Right kidney (tissue), 1 donor: ENCODE results near the gene ST6GALNAC3.
"Not testable (repeated sequence)": the region's sequence is repeated elsewhere in the genome, so short reads cannot be mapped to it uniquely, and the experiment has no call there.

Source experiments
- DNase-seq: peaks from one replicate; pipeline ENCODE4 v3.0.0-alpha.2; 2016

ST6GALNAC3 gene

GRCh38 chr1:76070538-76070937, 4.0 kb upstream of the ST6GALNAC3 start:
- DNase-seq, result no peak

GRCh38 chr1:76073481-76073880, 1.1 kb upstream of the ST6GALNAC3 start:
- no peak for DNase-seq

- no peak for DNase-seq
Measured at GRCh38 chr1:76075188-76075489, 593 bp downstream of the ST6GALNAC3 start.

- no peak for DNase-seq
Measured at GRCh38 chr1:76075877-76076276, 1.3 kb downstream of the ST6GALNAC3 start.

- no peak for DNase-seq
Measured at GRCh38 chr1:76079475-76080227, 5.1 kb downstream of the ST6GALNAC3 start.

GRCh38 chr1:76080552-76081079, 6.1 kb downstream of the ST6GALNAC3 start:
- DNase-seq, result no peak

GRCh38 chr1:76082062-76082461, 7.5 kb downstream of the ST6GALNAC3 start:
- no peak for DNase-seq

- DNase-seq, result no peak
Measured at GRCh38 chr1:76083189-76083588, 8.6 kb downstream of the ST6GALNAC3 start.

GRCh38 chr1:76084029-76084627, 9.6 kb downstream of the ST6GALNAC3 start:
- no peak for DNase-seq

GRCh38 chr1:76084685-76085084, 10.1 kb downstream of the ST6GALNAC3 start:
- no peak for DNase-seq

GRCh38 chr1:76086109-76086508, 11.6 kb downstream of the ST6GALNAC3 start:
- DNase-seq, result no peak

- no peak for DNase-seq
Measured at GRCh38 chr1:76086597-76086996, 12.1 kb downstream of the ST6GALNAC3 start.

GRCh38 chr1:76090283-76091203, 16.0 kb downstream of the ST6GALNAC3 start:
- DNase-seq, result no peak

- DNase-seq, result no peak
Measured at GRCh38 chr1:76092812-76093211, 18.3 kb downstream of the ST6GALNAC3 start.

GRCh38 chr1:76093522-76094312, 19.2 kb downstream of the ST6GALNAC3 start:
- no peak for DNase-seq

- no peak for DNase-seq
Measured at GRCh38 chr1:76095802-76096201, 21.3 kb downstream of the ST6GALNAC3 start.

- DNase-seq, result not testable (repeated sequence)
Measured at GRCh38 chr1:76097064-76097463, 22.5 kb downstream of the ST6GALNAC3 start.

- DNase-seq, result no peak
Measured at GRCh38 chr1:76098845-76099244, 24.3 kb downstream of the ST6GALNAC3 start.

GRCh38 chr1:76101548-76101947, 27.0 kb downstream of the ST6GALNAC3 start:
- DNase-seq, result no peak

GRCh38 chr1:76102046-76102445, 27.5 kb downstream of the ST6GALNAC3 start:
- DNase-seq, result no peak

- no peak for DNase-seq
Measured at GRCh38 chr1:76103034-76103433, 28.5 kb downstream of the ST6GALNAC3 start.

GRCh38 chr1:76105372-76105771, 30.8 kb downstream of the ST6GALNAC3 start:
- no peak for DNase-seq
